GM19372 (cell line): ENCODE data around the gene DCAF15.

ENCODE experiments used
- ATAC-seq: cut with Tn5 transposase; IDR thresholded peaks from one replicate; pipeline ENCODE4 v1.9.1; 2021; ENCODE audit warnings: mild to moderate bottlenecking, low read depth, moderate library complexity; ENCODE audit not compliant: unreplicated experiment

Gene DCAF15

GRCh38 chr19:13987101-13987890, 35.0 kb downstream of the DCAF15 start:
- ATAC-seq: no peak

- no peak for ATAC-seq
Observed at GRCh38 chr19:13989487-13989886, 37.2 kb downstream of the DCAF15 start.

- ATAC-seq: no peak
Observed at GRCh38 chr19:13990085-13990484, 37.8 kb downstream of the DCAF15 start.

GRCh38 chr19:13992025-13992424, 39.7 kb downstream of the DCAF15 start:
- ATAC-seq: no peak

GRCh38 chr19:13993590-13994300, 41.4 kb downstream of the DCAF15 start:
- no peak for ATAC-seq

- no peak for ATAC-seq
Observed at GRCh38 chr19:13995017-13995728, 42.9 kb downstream of the DCAF15 start.

- ATAC-seq: no peak
Observed at GRCh38 chr19:13995878-13996765, 43.8 kb downstream of the DCAF15 start.

- ATAC-seq: no peak
Observed at GRCh38 chr19:13996928-13997630, 44.8 kb downstream of the DCAF15 start.

- no peak for ATAC-seq
Observed at GRCh38 chr19:13997631-13997962, 45.3 kb downstream of the DCAF15 start.

- ATAC-seq: no peak
Observed at GRCh38 chr19:13998426-13998825, 46.1 kb downstream of the DCAF15 start.

- no peak for ATAC-seq
Observed at GRCh38 chr19:13999085-13999484, 46.8 kb downstream of the DCAF15 start.

GRCh38 chr19:14000691-14001375, 48.5 kb downstream of the DCAF15 start:
- ATAC-seq: no peak

- ATAC-seq: no peak
Observed at GRCh38 chr19:14002571-14003250, 50.4 kb downstream of the DCAF15 start.

GRCh38 chr19:14003251-14004055, 51.1 kb downstream of the DCAF15 start:
- no peak for ATAC-seq

- no peak for ATAC-seq
Observed at GRCh38 chr19:14004619-14005348, 52.5 kb downstream of the DCAF15 start.

GRCh38 chr19:14005349-14006084, 53.2 kb downstream of the DCAF15 start:
- peak; percentile 36 for ATAC-seq
